Liver (tissue), 9 donors: ENCODE results near the gene PRORP. TPM values are rescaled to one million over a fixed set of nuclear protein-coding genes. Genes with fewer than 3 reads are reported as not detected.

ENCODE experiments used
- DNase-seq: peaks from one replicate; pipeline ENCODE4 v3.0.0-alpha.2; 2017; ENCODE audit warnings: low spot score
- H3K27ac ChIP-seq, 2 donors: one replicate each; pipeline ENCODE4 v1.7.0; 2013; ENCODE audit warnings: inconsistent platforms in 2 of 2, low read length in 2 of 2, control low read depth in 1 of 2, low read depth in 1 of 2, mild to moderate bottlenecking in 1 of 2
- H3K27me3 ChIP-seq, 4 donors: one replicate each; pipeline versions ENCODE4 v1.6.1 to v1.7.0; 2013; ENCODE audit warnings: low read length in 3 of 4, inconsistent platforms in 1 of 4, mild to moderate bottlenecking in 1 of 4, moderate library complexity in 1 of 4; ENCODE audit not compliant: control insufficient read depth in 4 of 4, insufficient read depth in 4 of 4
- H3K36me3 ChIP-seq, 4 donors: one replicate each; pipeline versions ENCODE4 v1.6.1 to v1.7.0; 2013; ENCODE audit warnings: low read length in 3 of 4, mild to moderate bottlenecking in 3 of 4, low read depth in 1 of 4, moderate library complexity in 1 of 4; ENCODE audit not compliant: control insufficient read depth in 4 of 4, insufficient read depth in 3 of 4
- H3K4me1 ChIP-seq, 4 donors: one replicate each; pipeline versions ENCODE4 v1.6.1 to v1.7.0; 2013; ENCODE audit warnings: low read length in 3 of 4, mild to moderate bottlenecking in 3 of 4, moderate library complexity in 1 of 4; ENCODE audit not compliant: control insufficient read depth in 4 of 4, insufficient read depth in 4 of 4
- H3K4me3 ChIP-seq, 3 donors: one replicate each; pipeline versions ENCODE4 v1.6.1 to v1.7.0; 2013; ENCODE audit warnings: low read length in 3 of 3, control low read depth in 1 of 3, low read depth in 1 of 3, mild to moderate bottlenecking in 1 of 3
- H3K9ac ChIP-seq, 2 donors: one replicate each; pipeline ENCODE4 v1.7.0; 2013; ENCODE audit warnings: low read length in 2 of 2, mild to moderate bottlenecking in 2 of 2, moderate library complexity in 2 of 2, control low read depth in 1 of 2, low read depth in 1 of 2
- H3K9me3 ChIP-seq, 4 donors: one replicate each; pipeline versions ENCODE4 v1.6.1 to v1.7.0; 2013; ENCODE audit warnings: low read length in 3 of 4; ENCODE audit not compliant: control insufficient read depth in 4 of 4
- EGR1 ChIP-seq, 2 donors: IDR thresholded peaks; 2 replicates each; pipeline ENCODE4 v1.6.1; 2016 to 2018; ENCODE audit warnings: antibody characterized with exemption in 2 of 2, low read depth in 2 of 2
- FOXA1 ChIP-seq: IDR thresholded peaks from 2 replicates; pipeline ENCODE4 v1.6.1; 2016; ENCODE audit warnings: antibody characterized with exemption
- FOXA2 ChIP-seq: IDR thresholded peaks from 2 replicates; pipeline ENCODE4 v1.6.1; 2016; ENCODE audit warnings: antibody characterized with exemption
- GABPA ChIP-seq, 2 donors: IDR thresholded peaks in 1 of 2; conservative IDR thresholded peaks in 1 of 2; 2 replicates each; pipeline ENCODE4 v1.6.1; 2016; ENCODE audit warnings: antibody characterized with exemption in 2 of 2, mild to moderate bottlenecking in 1 of 2, moderate library complexity in 1 of 2
- JUND ChIP-seq, 2 donors: IDR thresholded peaks; 2 replicates each; pipeline ENCODE4 v1.6.1; 2016; ENCODE audit warnings: antibody characterized with exemption in 2 of 2
- NR2F2 ChIP-seq: IDR thresholded peaks from 2 replicates; pipeline ENCODE4 v1.6.1; 2016; ENCODE audit warnings: antibody characterized with exemption
- REST ChIP-seq: IDR thresholded peaks from 2 replicates; pipeline ENCODE4 v1.6.1; 2016; ENCODE audit warnings: antibody characterized with exemption, mild to moderate bottlenecking
- RXRA ChIP-seq, 2 donors: IDR thresholded peaks; 2 replicates each; pipeline ENCODE4 v1.6.1; 2017 to 2018; ENCODE audit warnings: antibody characterized with exemption in 2 of 2, mild to moderate bottlenecking in 1 of 2
- TAF1 ChIP-seq: conservative IDR thresholded peaks from 2 replicates; pipeline ENCODE4 v1.6.1; 2016; ENCODE audit warnings: antibody characterized with exemption, mild to moderate bottlenecking
- WGBS: extraction: QIAGEN DNeasy Blood & Tissue Kit; methylation state at CpG from one replicate; pipeline ENCODE4 v1.1.7; 2013; 5-methylcytosine and 5-hydroxymethylcytosine counted together
- polyA plus RNA-seq, 2 donors: library from polyadenylated mRNA; stranded (reverse) in 1 of 2; unstranded in 1 of 2; fragments of 200-250 nt in 1 of 2; fragments of >200 nt in 1 of 2; fragmentation: Nextera tagmentation in 1 of 2; extraction: Ambion mirVana in 1 of 2; gene quantifications; one replicate each; pipeline versions ENCODE4 v1.2.1 to v1.2.3, GENCODE V29; 2013 to 2015
- total RNA-seq, 2 donors: library from RNA; depleted of rRNA; stranded (reverse); fragments of >200 nt; gene quantifications; one replicate each; pipeline ENCODE4 v1.2.3, GENCODE V29; 2014
- TF ChIP-seq, protein P1 (sequence below): IDR thresholded peaks from 2 replicates; pipeline ENCODE4 v1.6.1; 2016; ENCODE audit warnings: antibody characterized with exemption
- TF ChIP-seq, protein P2 (sequence below): IDR thresholded peaks from 2 replicates; pipeline ENCODE4 v1.6.1; 2016; ENCODE audit warnings: antibody characterized with exemption
- donor health status: healthy.
- donor health status: healthy.
- donor health status: healthy.
- donor health status: healthy.
- donor health status: healthy.

PRORP gene
- total and polyA plus RNA-seq, 4 donors: 11.3 to 19.1 (median 14.4) TPM

- no peak for DNase-seq
- Histone ChIP-seq H3K27me3 (no peaks in the 10 kb centered on the region), H3K9ac (no peak overlapping the region), H3K4me3 (no peak overlapping the region), H3K9me3 (no peaks in the 10 kb centered on the region), H3K36me3 (peaks cover 0 to 4% (median 0%) of the 10 kb centered on the region in 4 donors), H3K4me1 (peaks cover 1 to 21% (median 16%) of the 10 kb centered on the region in 4 donors), H3K27ac (no peak overlapping the region)
- no peak for TF ChIP-seq GABPA (IDR thresholded peaks at IDR 0.05 in 1 of 2, conservative IDR thresholded peaks at IDR 0.05 in 1 of 2)
- WGBS: 97% methylated on average over 1 of the region's 1 CpG
Observed at GRCh38 chr14:35124127-35124526, 1.8 kb downstream of the PRORP start.

DNA sequence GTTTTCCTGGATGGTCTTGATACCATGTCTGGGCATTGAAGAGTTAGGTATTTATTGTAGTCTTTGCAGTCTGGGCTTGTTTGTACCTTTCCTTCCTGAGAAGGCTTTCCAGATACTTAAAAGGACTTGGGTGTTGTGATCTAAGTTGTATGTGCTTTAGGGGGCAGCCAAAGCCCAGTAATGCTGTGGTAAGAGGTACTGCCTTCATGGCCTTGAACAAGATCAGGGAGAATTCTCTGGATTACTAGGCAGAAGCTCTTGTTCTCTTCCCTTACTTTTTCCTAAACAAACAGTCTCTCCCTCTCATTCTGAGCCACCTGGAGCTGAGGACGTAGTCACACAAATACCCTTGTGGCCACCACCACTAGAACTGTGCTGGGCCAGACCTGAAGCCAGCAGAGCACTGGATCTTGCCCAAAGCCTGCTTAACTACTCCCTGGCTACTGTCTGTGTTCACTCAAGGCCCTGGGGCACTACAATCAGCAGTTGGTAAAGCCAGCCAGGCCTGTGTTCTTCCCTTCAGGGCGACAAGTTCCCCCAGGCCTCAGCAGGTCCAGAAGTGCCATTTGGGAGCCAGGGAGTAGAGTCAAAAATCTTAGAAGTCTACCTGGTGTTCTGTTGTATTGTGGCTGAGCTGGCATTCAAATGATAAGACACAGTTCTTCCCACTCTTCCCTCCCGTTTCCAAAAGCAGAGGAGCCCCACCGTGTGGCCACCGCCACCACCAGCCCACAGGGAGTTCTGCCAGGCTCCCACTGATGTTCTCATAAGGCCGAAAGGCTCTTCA, 11.4 kb downstream of the PRORP start:
- no peaks in the 10 kb centered on the region for H3K27me3 ChIP-seq
- no peak overlapping the region for H3K9ac ChIP-seq
- TF ChIP-seq NR2F2 (no peak), TAF1 (no peak), FOXA2 (no peak), JUND (IDR thresholded peaks at IDR 0.05) (no peak), REST (no peak), EGR1 (IDR thresholded peaks at IDR 0.05; ENCODE audit: low read depth in 2 of 2) (no peak), RXRA (IDR thresholded peaks at IDR 0.05) (no peak), GABPA (IDR thresholded peaks at IDR 0.05 in 1 of 2, conservative IDR thresholded peaks at IDR 0.05 in 1 of 2) (no peak), FOXA1 (no peak)
- TF ChIP-seq, protein P1, sequence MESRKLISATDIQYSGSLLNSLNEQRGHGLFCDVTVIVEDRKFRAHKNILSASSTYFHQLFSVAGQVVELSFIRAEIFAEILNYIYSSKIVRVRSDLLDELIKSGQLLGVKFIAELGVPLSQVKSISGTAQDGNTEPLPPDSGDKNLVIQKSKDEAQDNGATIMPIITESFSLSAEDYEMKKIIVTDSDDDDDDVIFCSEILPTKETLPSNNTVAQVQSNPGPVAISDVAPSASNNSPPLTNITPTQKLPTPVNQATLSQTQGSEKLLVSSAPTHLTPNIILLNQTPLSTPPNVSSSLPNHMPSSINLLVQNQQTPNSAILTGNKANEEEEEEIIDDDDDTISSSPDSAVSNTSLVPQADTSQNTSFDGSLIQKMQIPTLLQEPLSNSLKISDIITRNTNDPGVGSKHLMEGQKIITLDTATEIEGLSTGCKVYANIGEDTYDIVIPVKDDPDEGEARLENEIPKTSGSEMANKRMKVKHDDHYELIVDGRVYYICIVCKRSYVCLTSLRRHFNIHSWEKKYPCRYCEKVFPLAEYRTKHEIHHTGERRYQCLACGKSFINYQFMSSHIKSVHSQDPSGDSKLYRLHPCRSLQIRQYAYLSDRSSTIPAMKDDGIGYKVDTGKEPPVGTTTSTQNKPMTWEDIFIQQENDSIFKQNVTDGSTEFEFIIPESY: no peak
- TF ChIP-seq, protein P2, sequence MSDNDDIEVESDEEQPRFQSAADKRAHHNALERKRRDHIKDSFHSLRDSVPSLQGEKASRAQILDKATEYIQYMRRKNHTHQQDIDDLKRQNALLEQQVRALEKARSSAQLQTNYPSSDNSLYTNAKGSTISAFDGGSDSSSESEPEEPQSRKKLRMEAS: no peak
- WGBS: 81% methylated on average over 6 of the region's 6 CpGs
- no peak for DNase-seq
- no peaks in the 10 kb centered on the region for H3K9me3 ChIP-seq
- H3K4me1 ChIP-seq: peaks cover 0 to 2% (median 0%) of the 10 kb centered on the region in 4 donors
- peaks cover 0 to 11% (median 4%) of the 10 kb centered on the region in 4 donors for H3K36me3 ChIP-seq
- H3K27ac ChIP-seq: no peak overlapping the region
- H3K4me3 ChIP-seq: no peak overlapping the region
